ENCODE measurements around the gene JADE3.

Gene JADE3

GRCh38 chrX:47026198-47026597, 114.0 kb downstream of the JADE3 start:
- no peak for DNase-seq (ENCODE audit: low spot score)

DNA sequence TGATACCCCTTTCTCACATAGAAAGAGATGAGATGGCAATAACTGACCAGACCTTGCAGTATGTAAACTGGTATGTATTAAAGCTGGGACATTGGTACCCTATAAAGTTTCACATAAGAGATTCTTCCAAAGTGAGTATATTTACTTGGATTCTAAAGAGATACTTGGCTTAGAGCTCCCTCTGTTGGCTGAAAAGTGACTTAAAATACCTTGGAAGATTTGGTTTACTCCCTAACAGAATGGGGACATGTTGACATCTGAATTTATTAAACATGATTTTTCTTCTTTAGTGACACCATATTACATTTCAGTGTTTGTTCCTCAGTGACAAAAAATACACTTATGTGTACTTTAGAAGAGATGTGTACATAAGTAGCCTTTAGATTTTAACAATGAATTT, 118.1 kb downstream of the JADE3 start:
- peak; percentile 77 for DNase-seq (ENCODE audit: low spot score)

- DNase-seq (ENCODE audit: low spot score), result no peak
Observed at GRCh38 chrX:47047989-47048388, 135.8 kb downstream of the JADE3 start.

- no peak for DNase-seq (ENCODE audit: low spot score)
Observed at GRCh38 chrX:47059142-47059874, 147.1 kb downstream of the JADE3 start.

DNA sequence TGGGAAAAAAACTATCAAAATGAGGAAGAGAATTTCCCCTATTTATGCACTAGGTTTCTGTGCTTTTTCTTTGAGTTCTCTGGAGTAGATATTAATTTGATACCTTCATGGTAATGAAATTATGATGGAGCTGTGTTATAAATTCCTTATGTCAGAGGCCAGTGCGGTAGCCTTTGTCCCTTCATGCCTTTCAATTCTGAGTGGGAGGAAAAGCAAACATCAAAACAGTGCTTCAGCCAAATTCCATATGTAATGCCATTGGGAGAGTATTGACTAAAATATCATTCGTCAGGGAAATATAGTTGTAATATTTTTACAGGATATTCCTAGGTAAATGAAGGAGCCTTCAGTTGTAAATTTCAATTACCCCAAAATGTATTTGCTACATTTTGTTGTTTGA, 148.5 kb downstream of the JADE3 start:
- DNase-seq (ENCODE audit: low spot score), result no peak

DNA sequence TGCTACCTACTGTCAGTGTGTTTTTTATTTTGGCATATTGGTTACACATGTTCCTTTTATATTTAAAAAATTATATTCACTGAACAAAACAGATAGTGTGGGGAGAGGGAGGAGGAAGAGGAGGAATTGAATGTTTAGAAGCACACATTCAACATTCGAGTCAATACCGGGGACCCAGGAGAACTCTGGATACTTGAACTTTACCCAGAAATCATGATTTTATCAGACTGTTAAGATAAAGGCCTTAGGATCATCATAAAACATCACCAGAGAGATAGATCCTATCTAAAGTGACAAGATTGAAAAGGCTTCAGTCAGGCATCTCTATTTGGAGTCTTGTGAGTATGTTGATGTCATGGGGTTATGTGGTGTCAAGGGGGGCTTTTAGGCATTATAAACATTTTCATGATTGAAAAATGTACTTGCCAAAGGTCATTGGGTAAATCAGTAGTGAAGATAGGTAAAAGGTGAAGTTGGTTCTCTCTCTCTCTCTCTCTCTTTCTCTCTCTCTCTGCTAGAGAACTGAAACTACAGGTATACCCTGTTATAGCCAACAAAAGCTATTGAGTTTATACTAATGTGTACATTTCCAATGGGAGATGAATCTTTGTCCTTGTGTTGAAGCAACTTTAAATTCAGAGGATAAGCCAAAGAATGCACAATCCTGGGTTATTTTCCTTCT, 149.2 kb downstream of the JADE3 start:
- no peak for DNase-seq (ENCODE audit: low spot score)

- DNase-seq (ENCODE audit: low spot score), result no peak
Observed at GRCh38 chrX:47063179-47063578, 151.0 kb downstream of the JADE3 start.

- no peak for DNase-seq (ENCODE audit: low spot score)
Observed at GRCh38 chrX:47068214-47068613, 156.0 kb downstream of the JADE3 start.

- DNase-seq (ENCODE audit: low spot score), result no peak
Observed at GRCh38 chrX:47068720-47069119, 156.5 kb downstream of the JADE3 start.

DNA sequence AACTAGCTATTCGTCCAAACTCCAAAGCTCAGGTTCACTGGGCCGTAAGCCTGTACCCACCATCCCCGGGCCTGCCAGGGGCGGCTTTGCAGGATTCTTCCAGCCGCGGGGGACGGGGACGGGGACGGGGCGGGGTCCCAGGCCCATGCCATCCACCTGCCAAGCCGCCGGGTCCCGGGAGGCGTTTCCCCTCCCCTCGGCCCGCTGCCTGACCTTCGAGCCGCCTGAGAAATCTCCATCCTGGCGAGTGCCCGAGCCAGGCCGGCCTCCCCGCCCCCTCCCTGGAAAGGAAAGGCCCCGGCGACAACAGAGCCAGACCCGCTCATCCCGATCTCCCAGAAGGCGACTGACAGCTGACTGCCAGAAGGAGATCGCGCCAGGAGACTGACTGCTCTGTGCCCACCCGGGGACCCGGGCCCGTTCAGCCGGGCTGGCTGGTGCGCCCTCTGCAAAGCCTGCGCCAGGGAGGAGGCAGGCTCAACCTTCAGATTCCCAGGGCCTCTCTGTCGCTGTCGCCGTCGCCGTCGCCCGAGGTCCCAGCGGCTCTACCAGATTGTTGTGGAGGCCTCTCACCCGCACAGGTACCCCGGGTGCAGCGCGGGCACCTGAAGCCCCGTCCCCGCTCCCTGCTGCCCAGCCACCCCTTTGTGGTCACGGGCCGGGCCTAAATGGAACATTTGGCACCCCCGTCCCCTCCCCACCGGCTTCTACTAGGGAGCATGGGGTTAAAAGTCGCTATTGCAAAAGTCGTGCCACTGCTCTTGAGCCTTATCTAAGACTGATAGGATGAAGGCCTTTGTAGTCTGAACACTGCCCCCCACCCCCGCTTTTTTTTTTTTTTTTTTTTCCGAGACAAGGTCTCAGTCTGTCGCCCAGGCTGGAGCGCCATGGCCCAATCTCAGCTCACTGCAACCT, 166.2 kb downstream of the JADE3 start, which contains the start of gene RGN:
TSS of gene RGN (plus strand) at position 315 of the 915 bp plus-strand sequence. CDS start 2,702 bp downstream, outside the sequence.
- DNase-seq (ENCODE audit: low spot score), result no peak

- no peak for DNase-seq (ENCODE audit: low spot score)
Observed at GRCh38 chrX:47080215-47080914, 168.1 kb downstream of the JADE3 start.

DNA sequence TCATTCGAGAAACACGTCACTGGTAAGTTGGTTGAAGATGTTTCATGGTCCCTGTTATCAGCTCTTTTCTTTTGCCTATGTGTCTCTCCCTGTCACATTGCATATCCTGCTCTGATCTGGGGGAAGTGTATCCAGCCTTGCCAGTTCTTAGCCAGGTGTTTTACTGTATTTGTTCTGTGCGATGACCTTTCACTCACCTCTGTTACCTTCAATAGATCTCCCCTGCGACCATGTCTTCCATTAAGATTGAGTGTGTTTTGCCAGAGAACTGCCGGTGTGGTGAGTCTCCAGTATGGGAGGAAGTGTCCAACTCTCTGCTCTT, 168.7 kb downstream of the JADE3 start:
- no peak for DNase-seq (ENCODE audit: low spot score)

- no peak for DNase-seq (ENCODE audit: low spot score)
Observed at GRCh38 chrX:47091149-47091775, 179.0 kb downstream of the JADE3 start.

DNA sequence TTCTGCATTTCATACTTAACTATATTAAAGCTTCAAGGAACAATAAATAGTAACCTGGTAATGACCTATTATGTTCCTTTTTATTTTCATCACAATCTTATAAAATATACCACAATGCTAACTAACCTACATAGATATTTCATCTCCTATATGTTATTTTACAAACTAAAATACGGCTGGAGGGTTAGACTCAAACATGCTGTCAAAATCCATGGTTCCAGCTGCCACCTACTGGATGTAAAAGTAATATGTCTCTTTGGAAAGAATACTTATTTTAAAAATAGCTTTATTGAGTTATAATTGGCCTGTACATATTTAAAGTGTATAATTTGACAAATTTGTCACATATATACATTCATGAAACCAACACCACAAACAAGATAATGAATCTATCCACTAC, 181.0 kb downstream of the JADE3 start:
- DNase-seq (ENCODE audit: low spot score), result peak; percentile 50

- no peak for DNase-seq (ENCODE audit: low spot score)
Observed at GRCh38 chrX:47093860-47094259, 181.6 kb downstream of the JADE3 start.

- peak; percentile 4 for DNase-seq (ENCODE audit: low spot score)
Observed at GRCh38 chrX:47097018-47097417, 184.8 kb downstream of the JADE3 start.

GRCh38 chrX:47098338-47099094, 186.3 kb downstream of the JADE3 start:
- no peak for DNase-seq (ENCODE audit: low spot score)

DNA sequence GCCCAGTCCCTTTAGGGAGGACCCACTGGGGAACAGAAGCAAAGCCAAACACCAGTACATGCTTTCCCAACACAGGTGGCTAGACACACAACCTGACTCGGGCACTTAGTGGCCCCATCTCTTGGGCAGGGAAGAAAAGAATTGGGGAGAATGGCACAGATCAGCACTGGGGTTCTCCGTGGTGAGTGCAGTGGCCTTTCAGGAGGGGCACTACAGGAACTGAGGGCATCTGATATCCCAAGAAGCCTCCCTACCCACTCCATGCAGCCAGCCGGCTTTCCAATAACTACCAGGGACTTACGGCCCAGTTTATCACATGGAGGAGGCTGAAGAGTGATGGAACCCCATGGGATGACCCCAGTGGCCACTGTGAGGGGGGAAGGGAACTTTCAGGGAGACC, 189.0 kb downstream of the JADE3 start:
- no peak for DNase-seq (ENCODE audit: low spot score)

All from NAMALWA (cell line).